Stimulated activated naive CD4-positive, alpha-beta T cell (primary cell): Measurements from ENCODE around the gene AP5S1.
A peak's percentile ranks its signal among the peaks of the same experiment; 100 is the strongest.
"Not testable (repeated sequence)": the region's sequence is repeated elsewhere in the genome, so short reads cannot be mapped to it uniquely, and the experiment has no call there.

Experiments
- DNase-seq, 6 experiments: peaks; one replicate each; lab custom pipeline; 2025; lab: John Stamatoyannopoulos, UW

AP5S1 gene

GRCh38 chr20:3789201-3789600 is 31.1 kb upstream of the AP5S1 start:
- not testable (repeated sequence) for DNase-seq

GRCh38 chr20:3794168-3794567 is 26.2 kb upstream of the AP5S1 start:
- not testable (repeated sequence) for DNase-seq

- DNase-seq = no peak
These were observed 25.5 kb upstream of the AP5S1 start for GRCh38 chr20:3794701-3795420.

GRCh38 chr20:3795511-3796468 is 24.6 kb upstream of the AP5S1 start, which contains the start of gene CDC25B:
Gene CDC25B, plus strand, starts transcription at chr20:3796310. Its CDS starts 222 bp downstream, at chr20:3796532.
- DNase-seq = peak; percentile 74 to 89 (median 82)

GRCh38 chr20:3796477-3797225 is 23.7 kb upstream of the AP5S1 start:
- DNase-seq = peak in 1 of 6 experiments; percentile 8

GRCh38 chr20:3797226-3797545 is 23.2 kb upstream of the AP5S1 start:
- no peak for DNase-seq

- DNase-seq = peak in 3 of 6 experiments; percentile 17 to 23 (median 22)
These were observed 22.6 kb upstream of the AP5S1 start for GRCh38 chr20:3797592-3798372.

- DNase-seq = no peak
These were observed 22.0 kb upstream of the AP5S1 start for GRCh38 chr20:3798373-3798768.

GRCh38 chr20:3798908-3799248 is 21.5 kb upstream of the AP5S1 start:
- no peak for DNase-seq

GRCh38 chr20:3800256-3800877 is 20.0 kb upstream of the AP5S1 start:
- DNase-seq = no peak

GRCh38 chr20:3800878-3801260 is 19.5 kb upstream of the AP5S1 start:
- no peak for DNase-seq

- no peak for DNase-seq
These were observed 19.0 kb upstream of the AP5S1 start for GRCh38 chr20:3801299-3801698.

- DNase-seq = no peak
These were observed 18.5 kb upstream of the AP5S1 start for GRCh38 chr20:3801846-3802245.

GRCh38 chr20:3802524-3803239 is 17.7 kb upstream of the AP5S1 start:
- DNase-seq = no peak

GRCh38 chr20:3803289-3803688 is 17.1 kb upstream of the AP5S1 start:
- DNase-seq = no peak

GRCh38 chr20:3803854-3804253 is 16.5 kb upstream of the AP5S1 start:
- no peak for DNase-seq

- no peak for DNase-seq
These were observed 16.0 kb upstream of the AP5S1 start for GRCh38 chr20:3804254-3804751.

- no peak for DNase-seq
These were observed 15.6 kb upstream of the AP5S1 start for GRCh38 chr20:3804781-3805180.

- no peak for DNase-seq
These were observed 11.8 kb upstream of the AP5S1 start for GRCh38 chr20:3808544-3808943.
